ENCODE results near the gene NME8. TPM values are rescaled to one million over a fixed set of nuclear protein-coding genes. Genes with fewer than 3 reads are reported as not detected.

The NME8 gene
- total RNA-seq, 1 donor = not detected

DNA sequence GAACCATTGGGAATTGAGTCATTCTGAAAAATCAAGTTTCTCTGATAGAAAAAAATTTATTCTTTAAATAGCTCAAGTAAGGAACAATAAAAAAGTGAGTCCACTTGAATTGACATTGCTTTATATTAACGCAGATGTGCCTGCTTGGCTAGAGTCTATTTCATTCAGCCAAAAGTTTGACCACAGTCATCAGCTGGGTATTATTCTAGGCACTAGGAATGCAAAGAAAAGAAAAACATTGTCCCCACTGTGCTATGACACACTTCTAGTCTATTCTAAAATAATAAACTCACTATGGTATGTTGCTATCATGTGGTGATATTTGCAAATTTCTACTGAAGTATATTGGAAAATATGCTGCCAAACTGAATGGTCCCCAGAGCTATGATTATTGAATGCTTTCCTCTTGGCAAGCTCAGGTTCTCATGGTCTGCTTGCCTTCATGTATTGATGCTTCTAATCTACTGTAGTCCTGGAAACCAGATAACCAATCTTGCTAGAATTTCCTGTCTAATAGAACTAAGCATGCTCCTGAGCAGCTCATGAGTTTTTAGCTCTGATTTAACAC, 59.9 kb downstream of the NME8 start:
- no peak overlapping the region for H3K4me3 ChIP-seq (ENCODE audit: insufficient read depth, low read length)
- H2AFZ ChIP-seq (ENCODE audit: low read length) = no peak overlapping the region
- no peaks in the 10 kb centered on the region for H3K79me2 ChIP-seq (ENCODE audit: insufficient read depth, low read length)
- TF ChIP-seq, protein P1, sequence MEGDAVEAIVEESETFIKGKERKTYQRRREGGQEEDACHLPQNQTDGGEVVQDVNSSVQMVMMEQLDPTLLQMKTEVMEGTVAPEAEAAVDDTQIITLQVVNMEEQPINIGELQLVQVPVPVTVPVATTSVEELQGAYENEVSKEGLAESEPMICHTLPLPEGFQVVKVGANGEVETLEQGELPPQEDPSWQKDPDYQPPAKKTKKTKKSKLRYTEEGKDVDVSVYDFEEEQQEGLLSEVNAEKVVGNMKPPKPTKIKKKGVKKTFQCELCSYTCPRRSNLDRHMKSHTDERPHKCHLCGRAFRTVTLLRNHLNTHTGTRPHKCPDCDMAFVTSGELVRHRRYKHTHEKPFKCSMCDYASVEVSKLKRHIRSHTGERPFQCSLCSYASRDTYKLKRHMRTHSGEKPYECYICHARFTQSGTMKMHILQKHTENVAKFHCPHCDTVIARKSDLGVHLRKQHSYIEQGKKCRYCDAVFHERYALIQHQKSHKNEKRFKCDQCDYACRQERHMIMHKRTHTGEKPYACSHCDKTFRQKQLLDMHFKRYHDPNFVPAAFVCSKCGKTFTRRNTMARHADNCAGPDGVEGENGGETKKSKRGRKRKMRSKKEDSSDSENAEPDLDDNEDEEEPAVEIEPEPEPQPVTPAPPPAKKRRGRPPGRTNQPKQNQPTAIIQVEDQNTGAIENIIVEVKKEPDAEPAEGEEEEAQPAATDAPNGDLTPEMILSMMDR (IDR thresholded peaks at IDR 0.05; ENCODE audit: extremely low read depth, low read depth, low read length) = no peak
- H3K4me2 ChIP-seq (ENCODE audit: insufficient read depth, low read length) = peak overlapping the region; percentile 34
- peaks cover 28% of the 10 kb centered on the region for H3K4me1 ChIP-seq (ENCODE audit: insufficient read depth, low read length)
- no peaks in the 10 kb centered on the region for H4K20me1 ChIP-seq (ENCODE audit: insufficient read depth, low read length)
- no peaks in the 10 kb centered on the region for H3K27me3 ChIP-seq (ENCODE audit: insufficient read depth, low read length)
- peak overlapping the region; percentile 93 for H3K27ac ChIP-seq (ENCODE audit: low read depth, low read length)
- H3K9me3 ChIP-seq (ENCODE audit: low read depth, low read length) = no peaks in the 10 kb centered on the region
- H3K36me3 ChIP-seq (ENCODE audit: insufficient read depth, low read length) = no peaks in the 10 kb centered on the region
- peak; percentile 69 for DNase-seq (ENCODE audit: insufficient read length, low spot score, missing footprints)

DNA sequence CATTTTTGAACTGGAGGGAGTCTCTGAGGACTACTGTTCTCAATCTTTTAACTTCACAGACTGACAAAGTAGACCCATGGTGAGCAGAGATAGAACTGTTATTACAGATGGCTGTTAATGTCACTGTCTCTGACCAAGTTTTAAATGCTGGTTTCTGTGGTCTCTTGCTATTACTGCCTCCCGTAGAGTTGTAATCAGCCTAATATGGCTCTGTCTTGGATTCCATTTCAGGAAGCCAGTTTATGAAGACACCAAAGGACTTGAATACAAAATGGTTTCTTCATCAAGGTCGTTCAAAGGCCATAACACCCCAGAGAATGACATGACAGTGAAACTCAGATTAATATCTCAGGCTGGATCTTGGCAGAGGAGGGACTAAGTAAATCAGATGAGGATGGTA, 64.4 kb downstream of the NME8 start:
- DNase-seq (ENCODE audit: insufficient read length, low spot score, missing footprints) = no peak
- no peaks in the 10 kb centered on the region for H3K9me3 ChIP-seq (ENCODE audit: low read depth, low read length)
- no peaks in the 10 kb centered on the region for H3K36me3 ChIP-seq (ENCODE audit: insufficient read depth, low read length)
- no peaks in the 10 kb centered on the region for H3K79me2 ChIP-seq (ENCODE audit: insufficient read depth, low read length)
- peaks cover 8% of the 10 kb centered on the region for H3K27me3 ChIP-seq (ENCODE audit: insufficient read depth, low read length)
- no peaks in the 10 kb centered on the region for H4K20me1 ChIP-seq (ENCODE audit: insufficient read depth, low read length)
- H2AFZ ChIP-seq (ENCODE audit: low read length) = peak overlapping the region; percentile 42
- H3K27ac ChIP-seq (ENCODE audit: low read depth, low read length) = peak overlapping the region; percentile 26
- no peak overlapping the region for H3K4me2 ChIP-seq (ENCODE audit: insufficient read depth, low read length)
- TF ChIP-seq, protein P1 (IDR thresholded peaks at IDR 0.05; ENCODE audit: extremely low read depth, low read depth, low read length) = no peak
- H3K4me3 ChIP-seq (ENCODE audit: insufficient read depth, low read length) = no peak overlapping the region
- H3K4me1 ChIP-seq (ENCODE audit: insufficient read depth, low read length) = peaks cover 22% of the 10 kb centered on the region

DNA sequence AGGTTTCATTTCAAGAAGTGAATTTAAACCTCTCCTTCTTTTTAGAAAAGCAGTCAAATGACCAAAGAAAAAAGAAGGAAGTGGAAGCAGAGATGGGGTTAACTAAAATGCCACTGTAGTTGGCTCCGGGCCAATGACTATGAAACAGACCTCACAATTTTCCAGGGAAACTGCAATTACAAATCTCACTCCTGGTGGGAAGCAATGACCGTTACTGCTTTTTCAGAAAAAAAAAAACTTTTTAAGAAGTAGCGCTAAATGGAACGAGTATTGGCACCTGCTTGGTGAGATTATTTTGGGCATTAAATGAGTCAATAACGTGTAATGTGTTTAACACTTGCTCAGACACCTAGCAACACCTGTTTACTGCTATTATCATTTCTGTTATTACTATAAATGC, 67.0 kb downstream of the NME8 start:
- DNase-seq (ENCODE audit: insufficient read length, low spot score, missing footprints) = no peak
- H3K27me3 ChIP-seq (ENCODE audit: insufficient read depth, low read length) = peaks cover 26% of the 10 kb centered on the region
- H3K4me1 ChIP-seq (ENCODE audit: insufficient read depth, low read length) = peaks cover 11% of the 10 kb centered on the region
- TF ChIP-seq, protein P1 (IDR thresholded peaks at IDR 0.05; ENCODE audit: extremely low read depth, low read depth, low read length) = no peak
- H3K4me3 ChIP-seq (ENCODE audit: insufficient read depth, low read length) = peak overlapping the region; percentile 70
- peak overlapping the region; percentile 83 for H3K4me2 ChIP-seq (ENCODE audit: insufficient read depth, low read length)
- H3K36me3 ChIP-seq (ENCODE audit: insufficient read depth, low read length) = no peaks in the 10 kb centered on the region
- no peak overlapping the region for H3K27ac ChIP-seq (ENCODE audit: low read depth, low read length)
- no peaks in the 10 kb centered on the region for H3K79me2 ChIP-seq (ENCODE audit: insufficient read depth, low read length)
- no peaks in the 10 kb centered on the region for H3K9me3 ChIP-seq (ENCODE audit: low read depth, low read length)
- H4K20me1 ChIP-seq (ENCODE audit: insufficient read depth, low read length) = no peaks in the 10 kb centered on the region
- H2AFZ ChIP-seq (ENCODE audit: low read length) = no peak overlapping the region

DNA sequence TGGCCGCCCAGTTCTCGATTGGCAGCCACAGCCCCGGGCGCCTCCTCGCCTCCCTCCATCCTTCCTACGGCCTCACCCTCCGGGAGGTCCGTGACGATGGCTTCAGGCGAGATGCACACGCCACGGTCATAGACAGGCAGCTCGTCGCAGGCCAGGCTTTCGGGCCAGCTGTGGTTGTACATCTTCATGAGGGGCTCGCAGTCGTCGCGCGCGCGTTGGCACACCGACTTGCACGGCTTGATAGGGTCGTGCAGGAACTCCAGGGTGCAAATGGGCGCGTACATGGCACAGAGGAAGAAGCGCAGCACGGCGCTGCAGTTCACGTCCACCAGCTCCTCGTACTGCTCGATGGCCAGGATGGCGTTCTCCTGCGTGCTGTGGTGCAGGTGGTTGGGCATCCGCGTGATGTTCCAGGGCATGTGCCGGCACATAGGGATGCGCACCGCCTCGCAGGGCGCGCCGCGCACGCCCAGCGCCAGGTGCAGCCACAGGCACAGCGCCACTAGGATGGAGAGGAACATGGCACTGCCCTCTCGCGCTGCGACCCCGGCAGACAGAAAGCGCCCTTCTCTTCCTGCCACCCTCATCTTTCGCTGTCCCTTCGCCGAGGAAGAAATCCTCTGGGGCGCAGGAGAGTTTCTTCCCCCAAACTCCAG, 67.7 kb downstream of the NME8 start:
- Histone ChIP-seq H3K4me3 (ENCODE audit: insufficient read depth, low read length) (peak overlapping the region; percentile 70), H3K79me2 (ENCODE audit: insufficient read depth, low read length) (no peaks in the 10 kb centered on the region), H3K36me3 (ENCODE audit: insufficient read depth, low read length) (no peaks in the 10 kb centered on the region), H3K4me1 (ENCODE audit: insufficient read depth, low read length) (peaks cover 11% of the 10 kb centered on the region), H4K20me1 (ENCODE audit: insufficient read depth, low read length) (no peaks in the 10 kb centered on the region), H2AFZ (ENCODE audit: low read length) (peak overlapping the region; percentile 75), H3K27me3 (ENCODE audit: insufficient read depth, low read length) (peaks cover 26% of the 10 kb centered on the region), H3K4me2 (ENCODE audit: insufficient read depth, low read length) (peak overlapping the region; percentile 83), H3K9me3 (ENCODE audit: low read depth, low read length) (no peaks in the 10 kb centered on the region), H3K27ac (ENCODE audit: low read depth, low read length) (no peak overlapping the region)
- no peak for DNase-seq (ENCODE audit: insufficient read length, low spot score, missing footprints)
- TF ChIP-seq, protein P1 (IDR thresholded peaks at IDR 0.05; ENCODE audit: extremely low read depth, low read depth, low read length) = no peak
